Measurements from ENCODE around the gene PLCH2.

DNA sequence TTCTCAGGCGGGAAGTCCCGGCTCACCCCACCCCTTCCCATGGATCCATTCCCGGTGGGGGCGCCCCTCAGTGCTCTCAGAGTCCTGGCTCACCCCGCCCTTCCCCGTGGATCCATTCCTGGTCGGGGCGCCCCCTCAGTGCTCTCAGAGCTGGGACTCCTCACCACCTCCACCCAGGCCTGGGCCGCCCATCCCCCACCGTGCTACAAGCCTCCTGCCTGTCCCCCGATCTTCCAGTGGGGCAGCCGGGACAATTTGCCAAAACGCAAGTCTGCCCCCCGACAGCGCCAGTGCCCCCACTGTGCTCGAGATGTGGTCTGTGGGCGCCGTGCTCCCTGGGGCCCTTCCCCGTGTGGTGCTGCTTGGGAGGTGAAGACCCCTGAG is 23.2 kb upstream of the PLCH2 start:
- no peak for TF ChIP-seq POLR2AphosphoS5 (IDR thresholded peaks at IDR 0.05; ENCODE audit: low read depth, low read length)
- TF ChIP-seq POLR2A (IDR thresholded peaks at IDR 0.05; ENCODE audit: low read depth, low read length): no peak

Data from GM12892 (cell line).